WI38 (cell line): ENCODE results near the gene GBF1.

Experiments
- H3K4me3 ChIP-seq: 2 replicates; pipeline ENCODE4 v1.5.1; 2011; ENCODE audit warnings: low read depth, mild to moderate bottlenecking, control low read depth, low read length
- TF ChIP-seq, protein P1 (sequence below): IDR thresholded peaks from 2 replicates; pipeline ENCODE4 v1.5.1; 2012; ENCODE audit warnings: low read depth, mild to moderate bottlenecking, control low read depth, low read length

The GBF1 gene

GRCh38 chr10:102413806-102414561 lies 168.7 kb downstream of the GBF1 start:
- no peak overlapping the region for H3K4me3 ChIP-seq
- TF ChIP-seq, protein P1, sequence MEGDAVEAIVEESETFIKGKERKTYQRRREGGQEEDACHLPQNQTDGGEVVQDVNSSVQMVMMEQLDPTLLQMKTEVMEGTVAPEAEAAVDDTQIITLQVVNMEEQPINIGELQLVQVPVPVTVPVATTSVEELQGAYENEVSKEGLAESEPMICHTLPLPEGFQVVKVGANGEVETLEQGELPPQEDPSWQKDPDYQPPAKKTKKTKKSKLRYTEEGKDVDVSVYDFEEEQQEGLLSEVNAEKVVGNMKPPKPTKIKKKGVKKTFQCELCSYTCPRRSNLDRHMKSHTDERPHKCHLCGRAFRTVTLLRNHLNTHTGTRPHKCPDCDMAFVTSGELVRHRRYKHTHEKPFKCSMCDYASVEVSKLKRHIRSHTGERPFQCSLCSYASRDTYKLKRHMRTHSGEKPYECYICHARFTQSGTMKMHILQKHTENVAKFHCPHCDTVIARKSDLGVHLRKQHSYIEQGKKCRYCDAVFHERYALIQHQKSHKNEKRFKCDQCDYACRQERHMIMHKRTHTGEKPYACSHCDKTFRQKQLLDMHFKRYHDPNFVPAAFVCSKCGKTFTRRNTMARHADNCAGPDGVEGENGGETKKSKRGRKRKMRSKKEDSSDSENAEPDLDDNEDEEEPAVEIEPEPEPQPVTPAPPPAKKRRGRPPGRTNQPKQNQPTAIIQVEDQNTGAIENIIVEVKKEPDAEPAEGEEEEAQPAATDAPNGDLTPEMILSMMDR, result no peak

DNA sequence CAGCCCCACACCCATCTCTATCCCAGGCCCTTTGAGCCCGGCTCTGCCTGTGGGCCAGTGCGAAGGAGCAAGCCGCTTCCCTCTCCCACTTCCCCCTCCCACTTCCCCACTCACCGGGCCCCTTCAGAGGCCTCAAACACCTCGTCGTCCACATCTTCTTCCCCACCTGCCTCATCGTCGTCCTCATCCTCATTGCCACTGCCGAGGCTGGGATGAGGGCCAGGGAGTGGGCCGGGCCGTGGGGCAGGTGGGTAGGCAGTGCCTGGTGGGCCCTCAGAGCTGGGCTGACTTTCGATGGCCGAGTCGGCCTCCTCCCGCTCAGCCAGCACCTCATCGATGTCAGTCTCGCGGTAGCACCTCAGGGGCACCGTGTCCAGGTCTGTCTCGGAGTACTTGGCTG lies 169.4 kb downstream of the GBF1 start:
- TF ChIP-seq, protein P1, result no peak
- no peak overlapping the region for H3K4me3 ChIP-seq

- no peak overlapping the region for H3K4me3 ChIP-seq
- TF ChIP-seq, protein P1, result no peak
These were observed 171.0 kb downstream of the GBF1 start for GRCh38 chr10:102416283-102416682.

DNA sequence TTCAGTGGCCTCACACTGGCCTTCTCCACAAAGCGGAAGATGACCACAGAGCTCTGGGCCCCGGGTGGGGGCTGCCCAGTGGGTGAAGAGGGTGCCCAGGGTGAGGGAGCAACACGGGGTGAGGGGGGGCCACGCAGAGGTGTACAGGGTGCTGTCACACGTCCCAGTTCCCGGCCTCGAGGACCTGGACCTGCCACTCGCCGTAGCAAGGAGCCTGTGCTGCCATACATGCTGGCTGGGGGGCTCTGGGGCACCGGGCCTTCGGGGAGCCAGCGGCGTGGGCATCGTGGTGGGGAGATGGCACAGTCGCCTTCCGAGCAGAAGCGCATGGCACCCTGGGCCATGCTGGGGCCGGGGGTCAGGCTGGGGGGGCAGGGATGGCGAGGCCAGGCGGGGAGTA lies 171.4 kb downstream of the GBF1 start:
- H3K4me3 ChIP-seq, result no peak overlapping the region
- TF ChIP-seq, protein P1, result no peak

- H3K4me3 ChIP-seq, result peak within 1 kb of the TSS; percentile 90
- TF ChIP-seq, protein P1, result no peak
These were observed 173.4 kb downstream of the GBF1 start, which contains the start of gene PSD for GRCh38 chr10:102418622-102419268. Gene PSD, minus strand, starts transcription at chr10:102418785. Its CDS starts 1,747 bp downstream, at chr10:102417038.

GRCh38 chr10:102419269-102420180 lies 174.2 kb downstream of the GBF1 start:
- peak overlapping the region; percentile 90 for H3K4me3 ChIP-seq
- TF ChIP-seq, protein P1, result no peak
